ENCODE measurements around the gene MAFG.

DNA sequence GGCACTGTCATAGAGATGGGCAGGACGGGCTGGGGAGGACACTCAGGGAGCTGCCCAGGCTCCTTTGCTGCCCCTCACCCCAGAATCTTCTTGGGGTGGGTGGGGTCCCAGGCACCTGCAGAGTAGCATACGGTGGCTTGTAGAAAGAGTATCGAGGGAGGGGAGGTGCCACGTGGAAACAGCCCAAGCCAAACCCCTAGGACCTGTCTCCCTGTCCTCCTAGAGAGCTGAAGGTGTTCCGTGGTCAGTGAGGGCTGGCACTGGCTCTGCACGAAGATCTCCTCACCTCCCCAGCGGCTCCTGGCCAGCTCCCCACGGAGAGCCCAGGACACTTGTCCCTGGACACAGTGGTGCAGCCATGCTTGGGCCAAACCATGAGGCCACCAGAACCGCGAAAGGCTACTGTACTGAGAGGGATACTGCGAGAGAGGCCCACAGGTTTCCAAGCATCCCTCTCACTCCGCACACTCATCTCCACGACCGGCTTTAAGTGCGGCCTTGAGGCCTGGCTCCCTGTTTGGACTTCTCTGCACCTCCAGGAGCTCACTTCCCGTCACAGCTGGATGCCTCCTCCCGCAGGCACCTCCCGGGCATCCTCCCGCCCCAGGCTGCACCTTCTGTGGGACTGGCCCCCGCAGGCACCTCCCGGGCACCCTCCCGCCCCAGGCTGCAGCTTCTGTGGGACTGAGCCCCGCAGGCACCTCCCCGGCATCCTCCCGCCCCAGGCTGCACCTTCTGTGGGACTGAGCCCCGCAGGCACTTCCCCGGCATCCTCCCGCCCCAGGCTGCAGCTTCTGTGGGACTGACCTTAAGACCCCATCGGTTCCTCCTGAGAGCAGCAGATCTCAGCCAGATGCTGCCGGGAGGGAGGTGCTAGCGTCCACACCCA, 2.0 kb upstream of the MAFG start:
- TF ChIP-seq EZH2 (optimal IDR thresholded peaks at IDR 0.05; ENCODE audit: low read depth, low read length) = no peak
- TF ChIP-seq, protein P1, sequence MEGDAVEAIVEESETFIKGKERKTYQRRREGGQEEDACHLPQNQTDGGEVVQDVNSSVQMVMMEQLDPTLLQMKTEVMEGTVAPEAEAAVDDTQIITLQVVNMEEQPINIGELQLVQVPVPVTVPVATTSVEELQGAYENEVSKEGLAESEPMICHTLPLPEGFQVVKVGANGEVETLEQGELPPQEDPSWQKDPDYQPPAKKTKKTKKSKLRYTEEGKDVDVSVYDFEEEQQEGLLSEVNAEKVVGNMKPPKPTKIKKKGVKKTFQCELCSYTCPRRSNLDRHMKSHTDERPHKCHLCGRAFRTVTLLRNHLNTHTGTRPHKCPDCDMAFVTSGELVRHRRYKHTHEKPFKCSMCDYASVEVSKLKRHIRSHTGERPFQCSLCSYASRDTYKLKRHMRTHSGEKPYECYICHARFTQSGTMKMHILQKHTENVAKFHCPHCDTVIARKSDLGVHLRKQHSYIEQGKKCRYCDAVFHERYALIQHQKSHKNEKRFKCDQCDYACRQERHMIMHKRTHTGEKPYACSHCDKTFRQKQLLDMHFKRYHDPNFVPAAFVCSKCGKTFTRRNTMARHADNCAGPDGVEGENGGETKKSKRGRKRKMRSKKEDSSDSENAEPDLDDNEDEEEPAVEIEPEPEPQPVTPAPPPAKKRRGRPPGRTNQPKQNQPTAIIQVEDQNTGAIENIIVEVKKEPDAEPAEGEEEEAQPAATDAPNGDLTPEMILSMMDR (IDR thresholded peaks at IDR 0.05; ENCODE audit: low read length) = no peak
- TF ChIP-seq EZH2phosphoT487 (IDR thresholded peaks at IDR 0.05; ENCODE audit: low read length) = no peak

Measured in MM.1S (cell line).